GM10248 (cell line): ENCODE data around the gene ADGRV1.

Experiments
- CTCF ChIA-PET: fragments of 300-600 bp; sonication (Branson Sonifier 250); formaldehyde crosslinking; extraction: SDS; loops from one replicate; lab custom pipeline; 2021; ENCODE audit warnings: antibody characterized with exemption; lab: Yijun Ruan, JAX
- POLR2A ChIA-PET: fragments of 350-650 bp; sonication (Branson Sonifier 250); formaldehyde crosslinking; extraction: SDS; loops from one replicate; lab custom pipeline; 2020; ENCODE audit warnings: antibody characterized with exemption; lab: Yijun Ruan, JAX
- DNase-seq: peaks from one replicate; pipeline ENCODE4 v3.0.0; 2012; ENCODE audit errors: extremely low spot score
- TF ChIP-seq, protein P1 (sequence below): IDR thresholded peaks from 2 replicates; pipeline ENCODE4 v1.5.1; 2012; ENCODE audit warnings: mild to moderate bottlenecking, low read depth; ENCODE audit errors: extremely low read depth, missing control alignments, control extremely low read depth

The ADGRV1 gene

GRCh38 chr5:90955001-90955635, 396.5 kb downstream of the ADGRV1 start:
- TF ChIP-seq, protein P1, sequence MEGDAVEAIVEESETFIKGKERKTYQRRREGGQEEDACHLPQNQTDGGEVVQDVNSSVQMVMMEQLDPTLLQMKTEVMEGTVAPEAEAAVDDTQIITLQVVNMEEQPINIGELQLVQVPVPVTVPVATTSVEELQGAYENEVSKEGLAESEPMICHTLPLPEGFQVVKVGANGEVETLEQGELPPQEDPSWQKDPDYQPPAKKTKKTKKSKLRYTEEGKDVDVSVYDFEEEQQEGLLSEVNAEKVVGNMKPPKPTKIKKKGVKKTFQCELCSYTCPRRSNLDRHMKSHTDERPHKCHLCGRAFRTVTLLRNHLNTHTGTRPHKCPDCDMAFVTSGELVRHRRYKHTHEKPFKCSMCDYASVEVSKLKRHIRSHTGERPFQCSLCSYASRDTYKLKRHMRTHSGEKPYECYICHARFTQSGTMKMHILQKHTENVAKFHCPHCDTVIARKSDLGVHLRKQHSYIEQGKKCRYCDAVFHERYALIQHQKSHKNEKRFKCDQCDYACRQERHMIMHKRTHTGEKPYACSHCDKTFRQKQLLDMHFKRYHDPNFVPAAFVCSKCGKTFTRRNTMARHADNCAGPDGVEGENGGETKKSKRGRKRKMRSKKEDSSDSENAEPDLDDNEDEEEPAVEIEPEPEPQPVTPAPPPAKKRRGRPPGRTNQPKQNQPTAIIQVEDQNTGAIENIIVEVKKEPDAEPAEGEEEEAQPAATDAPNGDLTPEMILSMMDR = no peak
- no peak for DNase-seq
- POLR2A ChIA-PET = no interaction called here
- CTCF ChIA-PET = interaction anchor here (0.6 kb wide), 1 partner anchor 26 kb away, joined by 3 read pairs; no protein-coding TSS in a partner anchor

GRCh38 chr5:90956511-90957097, 398.0 kb downstream of the ADGRV1 start:
- CTCF ChIA-PET = interaction anchor here (1.4 kb wide), 1 partner anchor 463 kb away, joined by 3 read pairs; no protein-coding TSS in a partner anchor
- TF ChIP-seq, protein P1 = no peak
- no peak for DNase-seq
- POLR2A ChIA-PET = no interaction called here

DNA sequence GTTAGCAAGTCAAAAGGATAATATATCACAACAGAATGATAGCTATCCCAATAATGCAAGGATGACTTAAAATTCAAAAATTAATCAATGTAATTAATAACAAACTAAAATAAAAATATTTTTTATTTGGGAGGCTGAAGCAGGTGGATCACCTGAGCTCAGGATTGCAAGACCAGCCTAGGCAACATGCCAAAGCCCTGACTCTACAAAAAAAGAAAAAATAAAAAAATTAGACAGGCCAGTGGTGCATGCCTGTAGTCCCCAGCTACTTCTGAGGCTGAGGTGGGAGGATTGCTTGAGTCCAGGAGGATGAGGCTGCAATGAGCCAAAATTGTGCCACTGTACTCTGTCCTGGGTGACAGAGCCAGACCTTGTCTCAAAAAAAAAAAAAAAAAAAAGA, 399.3 kb downstream of the ADGRV1 start:
- ChIA-PET CTCF (no interaction called here), POLR2A (no interaction called here)
- TF ChIP-seq, protein P1 = no peak
- no peak for DNase-seq

GRCh38 chr5:90959262-90959661, 400.7 kb downstream of the ADGRV1 start:
- CTCF ChIA-PET = no interaction called here
- POLR2A ChIA-PET = no interaction called here
- no peak for DNase-seq
- TF ChIP-seq, protein P1 = no peak

GRCh38 chr5:90962481-90962880, 403.9 kb downstream of the ADGRV1 start:
- TF ChIP-seq, protein P1 = no peak
- no peak for DNase-seq
- POLR2A ChIA-PET = no interaction called here
- CTCF ChIA-PET = interaction anchor here (0.9 kb wide), 1 partner anchor 8 kb away, joined by 3 read pairs; no protein-coding TSS in a partner anchor

DNA sequence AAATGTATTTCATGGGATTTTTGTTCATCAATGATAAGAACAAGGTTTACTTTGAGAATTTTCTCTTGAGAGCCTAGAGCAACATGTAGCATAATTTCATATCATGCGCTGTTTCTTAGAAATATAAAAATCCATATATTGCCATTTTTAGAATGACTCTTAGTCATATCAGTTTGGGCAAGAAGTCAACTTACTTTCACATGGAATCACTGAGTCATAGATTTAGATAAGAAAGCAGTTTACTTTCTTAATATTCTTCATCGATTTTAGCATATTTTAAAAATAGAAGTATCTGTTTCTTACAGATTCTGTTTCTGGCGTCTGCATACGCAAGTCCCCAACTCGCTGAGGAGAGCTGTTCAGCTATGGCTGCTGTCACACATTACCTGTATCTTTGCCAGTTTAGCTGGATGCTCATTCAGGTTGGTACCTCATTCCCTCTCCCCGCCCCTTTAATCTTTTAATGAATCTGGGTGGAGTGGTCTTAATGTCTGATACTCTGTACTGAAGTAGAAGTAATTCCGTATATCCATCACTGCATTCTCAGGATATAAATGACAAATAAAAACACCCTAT, 406.6 kb downstream of the ADGRV1 start:
- DNase-seq = no peak
- TF ChIP-seq, protein P1 = no peak
- ChIA-PET CTCF (interaction anchor here (1.1 to 2.3 kb wide), 2 partner anchors 17 to 33 kb away, joined by 3 to 6 read pairs; no protein-coding TSS in a partner anchor), POLR2A (no interaction called here)
